ENCODE data around the gene C9orf78. TPM values are rescaled to one million over a fixed set of nuclear protein-coding genes. Genes with fewer than 3 reads are reported as not detected.

C9orf78 gene
- total and polyA plus RNA-seq, 2 experiments from 2014 or later, result 46.8 to 80.7 TPM

- H4K20me1 ChIP-seq (ENCODE audit: insufficient read depth), result no peaks in the 10 kb centered on the region
- no peaks in the 10 kb centered on the region for H3K27me3 ChIP-seq (replicated peaks; ENCODE audit: insufficient read depth)
- peak overlapping the region; percentile 49; the same call in 1 of the 2 replicates for H2AFZ ChIP-seq
- H3F3A ChIP-seq (ENCODE audit: insufficient read depth), result peaks cover 20% of the 10 kb centered on the region
- no peak for TF ChIP-seq EZH2phosphoT487 (IDR thresholded peaks at IDR 0.05; ENCODE audit: insufficient read depth, low read depth)
- no peak for TF ChIP-seq EZH2 (IDR thresholded peaks at IDR 0.05; ENCODE audit: insufficient read depth, poor library complexity, severe bottlenecking)
- peaks cover 18% of the 10 kb centered on the region for H3K4me1 ChIP-seq (ENCODE audit: insufficient read depth)
- peak; percentile 84 for DNase-seq
- H3K9me2 ChIP-seq (ENCODE audit: insufficient read depth), result no peaks in the 10 kb centered on the region
- H3K4me2 ChIP-seq (ENCODE audit: unreplicated experiment), result no peak overlapping the region
- H3K4me3 ChIP-seq, result no peak overlapping the region
- H3K36me3 ChIP-seq (ENCODE audit: low read depth), result no peaks in the 10 kb centered on the region
- no peaks in the 10 kb centered on the region for H3K79me2 ChIP-seq (ENCODE audit: insufficient read depth)
- in situ Hi-C loops (cut with MboI), result loop anchor here (5.0 to 10.0 kb wide), 2 partner anchors 46 to 649 kb away; no protein-coding TSS in a partner anchor
- no peak overlapping the region for H3K9ac ChIP-seq
- H3K27ac ChIP-seq, result peak overlapping the region; percentile 52; the same call in 1 of the 2 replicates
- 37 to 40% methylated on average over 13 to 14 of the region's 14 CpGs for WGBS, 2 experiments (ENCODE audit: low coverage in 1 of 2, low lambda C conversion rate in 2 of 2, missing lambda C conversion rate in 2 of 2)
- no peaks in the 10 kb centered on the region for H3K9me3 ChIP-seq (ENCODE audit: low read depth)
These were observed 51.3 kb downstream of the C9orf78 start for GRCh38 chr9:129783516-129784361.

- no peaks in the 10 kb centered on the region for H3K9me2 ChIP-seq (ENCODE audit: insufficient read depth)
- DNase-seq, result no peak
- H4K20me1 ChIP-seq (ENCODE audit: insufficient read depth), result no peaks in the 10 kb centered on the region
- H3F3A ChIP-seq (ENCODE audit: insufficient read depth), result peaks cover 27% of the 10 kb centered on the region
- TF ChIP-seq EZH2 (IDR thresholded peaks at IDR 0.05; ENCODE audit: insufficient read depth, poor library complexity, severe bottlenecking) (no peak), EZH2phosphoT487 (IDR thresholded peaks at IDR 0.05; ENCODE audit: insufficient read depth, low read depth) (no peak)
- 71 to 72% methylated on average over 5 of the region's 5 CpGs for WGBS, 2 experiments (ENCODE audit: low coverage in 1 of 2, low lambda C conversion rate in 2 of 2, missing lambda C conversion rate in 2 of 2)
- no peaks in the 10 kb centered on the region for H3K9me3 ChIP-seq (ENCODE audit: low read depth)
- no peaks in the 10 kb centered on the region for H3K27me3 ChIP-seq (replicated peaks; ENCODE audit: insufficient read depth)
- no peaks in the 10 kb centered on the region for H3K79me2 ChIP-seq (ENCODE audit: insufficient read depth)
- peaks cover 27% of the 10 kb centered on the region for H3K4me1 ChIP-seq (ENCODE audit: insufficient read depth)
- in situ Hi-C loops (cut with MboI), result loop anchor here (5.0 to 10.0 kb wide), 2 partner anchors 45 to 647 kb away; no protein-coding TSS in a partner anchor
- no peak overlapping the region for H3K9ac ChIP-seq
- H3K4me2 ChIP-seq (ENCODE audit: unreplicated experiment), result no peak overlapping the region
- no peak overlapping the region for H2AFZ ChIP-seq
- no peak overlapping the region for H3K4me3 ChIP-seq
- no peaks in the 10 kb centered on the region for H3K36me3 ChIP-seq (ENCODE audit: low read depth)
- H3K27ac ChIP-seq, result no peak overlapping the region
These were observed 53.1 kb downstream of the C9orf78 start for GRCh38 chr9:129781981-129782380.

- in situ Hi-C loops (cut with MboI), result loop anchor here (5.0 to 10.0 kb wide), 2 partner anchors 44 to 646 kb away; no protein-coding TSS in a partner anchor
- TF ChIP-seq EZH2 (IDR thresholded peaks at IDR 0.05; ENCODE audit: insufficient read depth, poor library complexity, severe bottlenecking) (no peak), EZH2phosphoT487 (IDR thresholded peaks at IDR 0.05; ENCODE audit: insufficient read depth, low read depth) (no peak)
- H3K27me3 ChIP-seq (replicated peaks; ENCODE audit: insufficient read depth), result no peaks in the 10 kb centered on the region
These were observed 53.9 kb downstream of the C9orf78 start for GRCh38 chr9:129781131-129781530.

GRCh38 chr9:129779560-129780190 lies 55.4 kb downstream of the C9orf78 start:
- Histone ChIP-seq H3K79me2 (ENCODE audit: insufficient read depth) (no peaks in the 10 kb centered on the region), H3K9ac (no peak overlapping the region), H3K9me2 (ENCODE audit: insufficient read depth) (no peaks in the 10 kb centered on the region), H4K20me1 (ENCODE audit: insufficient read depth) (no peaks in the 10 kb centered on the region), H3K9me3 (ENCODE audit: low read depth) (no peaks in the 10 kb centered on the region), H2AFZ (no peak overlapping the region), H3K36me3 (ENCODE audit: low read depth) (no peaks in the 10 kb centered on the region), H3K27ac (no peak overlapping the region), H3K4me1 (ENCODE audit: insufficient read depth) (peaks cover 23% of the 10 kb centered on the region), H3K27me3 (replicated peaks; ENCODE audit: insufficient read depth) (no peaks in the 10 kb centered on the region), H3F3A (ENCODE audit: insufficient read depth) (peaks cover 18% of the 10 kb centered on the region), H3K4me3 (no peak overlapping the region), H3K4me2 (ENCODE audit: unreplicated experiment) (no peak overlapping the region)
- in situ Hi-C loops (cut with MboI), result loop anchor here (5.0 to 10.0 kb wide), 2 partner anchors 42 to 645 kb away; no protein-coding TSS in a partner anchor
- TF ChIP-seq EZH2phosphoT487 (IDR thresholded peaks at IDR 0.05; ENCODE audit: insufficient read depth, low read depth) (no peak), EZH2 (IDR thresholded peaks at IDR 0.05; ENCODE audit: insufficient read depth, poor library complexity, severe bottlenecking) (no peak)
- no peak for DNase-seq
- 93 to 96% methylated on average over 7 of the region's 7 CpGs for WGBS, 2 experiments (ENCODE audit: low coverage in 1 of 2, low lambda C conversion rate in 2 of 2, missing lambda C conversion rate in 2 of 2)

More at GRCh38 chr9:129781131-129781530, 53.9 kb downstream of the C9orf78 start:
- no peak for DNase-seq
- no peaks in the 10 kb centered on the region for H3K36me3 ChIP-seq (ENCODE audit: low read depth)
- no peaks in the 10 kb centered on the region for H3K79me2 ChIP-seq (ENCODE audit: insufficient read depth)
- H2AFZ ChIP-seq, result no peak overlapping the region
- H3K9me3 ChIP-seq (ENCODE audit: low read depth), result no peaks in the 10 kb centered on the region
- WGBS, 2 experiments (ENCODE audit: low coverage in 1 of 2, low lambda C conversion rate in 2 of 2, missing lambda C conversion rate in 2 of 2), result 76 to 78% methylated on average over 8 of the region's 8 CpGs
- no peaks in the 10 kb centered on the region for H3K9me2 ChIP-seq (ENCODE audit: insufficient read depth)
- no peak overlapping the region for H3K4me3 ChIP-seq
- no peak overlapping the region for H3K4me2 ChIP-seq (ENCODE audit: unreplicated experiment)
- H3K4me1 ChIP-seq (ENCODE audit: insufficient read depth), result peaks cover 34% of the 10 kb centered on the region
- H3K9ac ChIP-seq, result no peak overlapping the region
- H4K20me1 ChIP-seq (ENCODE audit: insufficient read depth), result no peaks in the 10 kb centered on the region
- H3F3A ChIP-seq (ENCODE audit: insufficient read depth), result peaks cover 32% of the 10 kb centered on the region
- H3K27ac ChIP-seq, result no peak overlapping the region
